NCI-H345 treated with DMSO at 0.1 percent for 48 hours (cell line): Measurements from ENCODE around the gene S100A8.

Experiments
- DNase-seq: peaks from one replicate; lab custom pipeline; 2025; ENCODE audit not compliant: unreplicated experiment; lab: John Stamatoyannopoulos, UW

Gene S100A8

DNA sequence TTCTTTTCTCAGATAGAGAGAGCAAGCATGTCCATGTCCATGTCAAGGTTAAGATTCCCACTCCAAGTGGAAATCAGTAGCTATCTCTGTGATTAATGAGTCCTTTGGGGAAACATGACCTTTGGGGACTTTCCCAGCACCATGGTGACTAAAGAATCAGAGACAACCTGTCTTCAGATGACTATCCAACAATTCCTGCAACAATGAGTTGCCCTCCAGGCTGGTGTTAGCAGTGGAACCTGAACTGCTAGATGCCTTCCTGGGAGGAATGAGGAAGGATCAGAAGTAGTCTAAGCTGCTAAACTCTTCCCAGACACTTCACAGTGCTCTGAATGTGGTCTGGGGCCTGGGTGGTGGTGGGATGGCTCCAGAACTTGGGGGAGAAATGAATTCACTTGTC is 26.7 kb downstream of the S100A8 start:
- DNase-seq = no peak

DNA sequence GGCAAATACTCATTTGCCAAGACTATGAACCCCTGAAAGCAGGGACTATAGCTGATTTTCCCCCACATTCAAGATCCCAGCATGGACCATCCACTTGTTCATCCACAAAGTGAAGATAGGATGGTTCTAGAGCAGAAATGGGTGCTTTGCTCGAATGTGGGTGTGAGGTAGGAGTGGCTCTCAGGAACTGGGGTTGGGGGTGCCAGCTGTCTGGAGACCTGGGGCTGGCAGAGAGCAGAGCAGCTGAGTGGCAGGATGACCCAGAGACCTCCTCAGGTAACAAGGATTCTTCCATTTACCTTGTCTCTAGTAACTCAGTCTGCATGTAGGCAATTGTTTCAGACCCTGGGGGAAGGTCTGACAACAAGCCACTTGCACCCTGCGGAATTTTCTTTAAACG is 27.2 kb downstream of the S100A8 start:
- DNase-seq = no peak

DNA sequence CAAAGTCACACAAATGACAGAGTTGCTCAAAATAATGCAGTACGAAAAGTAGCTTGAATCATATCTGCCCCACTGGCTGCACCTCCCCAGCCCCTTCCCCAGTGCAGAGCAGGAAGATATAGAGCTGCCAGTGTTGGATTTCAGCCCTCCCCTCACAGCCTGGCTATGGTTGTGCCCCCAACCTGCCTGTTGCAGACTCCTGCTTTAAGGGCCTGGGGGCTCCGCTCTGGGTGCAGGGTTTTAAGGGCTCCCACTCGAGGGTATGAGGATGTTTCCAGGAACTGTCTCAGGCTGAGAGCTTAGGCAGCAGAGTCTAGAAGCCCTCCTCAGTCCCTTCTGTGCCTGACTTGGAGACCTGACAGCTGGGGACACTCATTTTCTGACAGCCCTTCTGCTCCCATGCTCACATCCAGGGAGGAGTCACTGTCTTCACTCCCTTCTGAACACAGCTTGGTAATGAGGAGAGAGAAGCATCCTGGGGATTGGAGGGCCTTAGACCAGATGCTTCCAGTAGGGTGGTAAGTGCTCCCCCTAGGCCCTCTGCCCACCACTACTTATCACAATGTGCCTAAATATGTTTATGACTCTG is 28.6 kb downstream of the S100A8 start:
- no peak for DNase-seq

DNA sequence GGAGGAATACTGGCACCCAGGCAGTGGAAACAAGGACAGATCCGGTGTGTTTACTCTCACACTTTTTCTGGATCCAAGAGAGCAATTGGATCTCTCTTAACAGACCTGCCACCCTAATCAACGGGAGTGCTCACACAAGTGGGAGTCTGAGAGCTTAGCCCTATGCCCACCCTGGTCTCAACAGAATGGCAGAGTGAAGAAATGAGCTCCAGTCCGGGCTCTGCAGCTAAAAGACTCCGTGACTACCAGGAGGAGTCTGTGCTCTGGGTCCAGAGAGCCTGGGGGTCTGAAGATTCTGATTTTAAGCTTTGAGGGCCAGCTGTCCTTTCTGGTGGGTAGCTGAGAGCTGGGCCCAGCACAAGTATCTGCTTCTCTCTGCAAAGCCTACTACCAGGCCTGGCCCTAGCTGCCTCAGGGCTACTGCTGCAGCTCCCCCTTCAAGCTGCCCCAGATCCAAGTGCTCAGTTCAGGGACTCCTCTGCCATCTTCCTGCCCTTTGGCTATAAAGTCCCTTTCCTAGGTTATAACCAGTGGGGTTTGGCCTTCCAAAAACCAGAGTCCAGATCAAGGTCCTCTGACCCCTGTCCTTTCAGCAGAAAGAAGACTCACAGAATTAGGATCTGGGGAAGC is 29.3 kb downstream of the S100A8 start:
- no peak for DNase-seq

DNA sequence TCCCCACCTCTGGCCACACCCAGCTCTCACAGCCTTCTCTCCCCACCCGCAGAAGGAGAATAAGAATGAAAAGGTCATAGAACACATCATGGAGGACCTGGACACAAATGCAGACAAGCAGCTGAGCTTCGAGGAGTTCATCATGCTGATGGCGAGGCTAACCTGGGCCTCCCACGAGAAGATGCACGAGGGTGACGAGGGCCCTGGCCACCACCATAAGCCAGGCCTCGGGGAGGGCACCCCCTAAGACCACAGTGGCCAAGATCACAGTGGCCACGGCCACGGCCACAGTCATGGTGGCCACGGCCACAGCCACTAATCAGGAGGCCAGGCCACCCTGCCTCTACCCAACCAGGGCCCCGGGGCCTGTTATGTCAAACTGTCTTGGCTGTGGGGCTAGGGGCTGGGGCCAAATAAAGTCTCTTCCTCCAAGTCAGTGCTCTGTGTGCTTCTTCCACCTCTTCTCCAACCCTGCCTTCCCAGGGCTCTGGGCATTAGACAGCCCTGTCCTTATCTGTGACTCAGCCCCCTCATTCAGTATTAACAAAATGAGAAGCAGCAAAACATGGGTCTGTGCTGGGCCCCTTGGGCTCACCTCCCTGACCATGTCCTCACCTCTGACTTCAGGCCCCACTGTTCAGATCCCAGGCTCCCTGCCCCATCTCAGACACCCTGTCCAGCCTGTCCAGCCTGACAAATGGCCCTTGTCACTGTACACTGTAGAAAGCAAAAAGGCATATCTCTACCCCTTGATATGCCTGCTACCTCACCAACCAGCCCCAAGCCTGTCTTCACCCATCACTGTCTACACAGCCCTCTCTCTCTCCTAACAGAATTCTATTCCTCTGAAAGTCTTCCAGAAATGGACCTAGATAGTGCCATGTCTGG is 30.0 kb downstream of the S100A8 start:
- no peak for DNase-seq

DNA sequence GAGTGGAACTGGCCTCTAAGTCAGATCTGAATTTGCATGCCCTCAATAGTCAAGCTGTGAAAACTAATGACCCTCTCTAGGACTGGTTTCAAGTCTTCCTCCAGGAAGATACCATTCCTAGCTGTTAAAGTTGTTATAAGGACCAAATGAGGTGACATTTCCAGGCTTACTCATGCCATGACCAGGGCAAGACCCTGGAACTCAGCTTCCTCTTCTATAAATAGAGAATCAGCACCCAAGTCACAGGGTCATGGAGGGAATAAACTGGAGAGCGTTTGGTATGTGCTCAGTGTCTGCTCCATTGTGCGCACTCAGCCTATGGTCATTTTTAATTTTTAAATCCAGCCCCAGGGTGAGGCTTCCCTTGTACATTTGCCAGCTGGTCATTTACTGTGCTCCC is 30.7 kb downstream of the S100A8 start:
- no peak for DNase-seq

DNA sequence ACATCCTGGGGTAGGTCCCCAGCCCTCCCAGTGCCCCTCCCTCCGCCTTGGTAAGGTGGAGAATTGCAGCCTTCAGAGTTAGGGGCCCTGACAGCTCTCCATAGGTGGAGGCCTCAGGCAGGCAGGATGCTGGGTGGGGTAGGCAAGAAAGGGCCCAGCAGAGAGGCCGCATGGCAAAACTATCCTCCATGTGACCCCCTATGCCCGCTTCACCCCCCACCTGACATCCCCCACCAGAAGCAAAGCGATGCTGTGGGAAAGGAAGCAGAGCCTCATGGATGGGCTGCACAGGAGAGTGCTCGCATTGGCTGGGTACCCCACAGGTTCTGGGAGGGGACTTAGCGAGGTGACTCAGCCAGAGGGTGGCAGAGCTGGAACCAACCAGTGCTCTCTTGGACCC is 31.6 kb downstream of the S100A8 start:
- no peak for DNase-seq

DNA sequence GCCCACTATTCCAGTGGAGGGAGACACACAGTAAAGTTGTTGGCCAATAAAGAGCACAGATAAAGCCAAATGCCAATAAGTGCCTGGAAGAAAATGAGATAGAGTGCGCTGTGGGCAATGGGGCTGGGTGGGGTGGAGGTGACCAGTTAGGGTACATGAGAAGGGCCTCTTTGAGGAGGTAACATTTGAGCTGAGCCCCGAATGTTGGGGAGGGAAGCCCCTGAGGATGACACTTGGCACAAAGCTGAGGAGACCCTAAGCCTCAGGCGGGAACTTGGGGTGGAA is 32.2 kb downstream of the S100A8 start:
- no peak for DNase-seq

DNA sequence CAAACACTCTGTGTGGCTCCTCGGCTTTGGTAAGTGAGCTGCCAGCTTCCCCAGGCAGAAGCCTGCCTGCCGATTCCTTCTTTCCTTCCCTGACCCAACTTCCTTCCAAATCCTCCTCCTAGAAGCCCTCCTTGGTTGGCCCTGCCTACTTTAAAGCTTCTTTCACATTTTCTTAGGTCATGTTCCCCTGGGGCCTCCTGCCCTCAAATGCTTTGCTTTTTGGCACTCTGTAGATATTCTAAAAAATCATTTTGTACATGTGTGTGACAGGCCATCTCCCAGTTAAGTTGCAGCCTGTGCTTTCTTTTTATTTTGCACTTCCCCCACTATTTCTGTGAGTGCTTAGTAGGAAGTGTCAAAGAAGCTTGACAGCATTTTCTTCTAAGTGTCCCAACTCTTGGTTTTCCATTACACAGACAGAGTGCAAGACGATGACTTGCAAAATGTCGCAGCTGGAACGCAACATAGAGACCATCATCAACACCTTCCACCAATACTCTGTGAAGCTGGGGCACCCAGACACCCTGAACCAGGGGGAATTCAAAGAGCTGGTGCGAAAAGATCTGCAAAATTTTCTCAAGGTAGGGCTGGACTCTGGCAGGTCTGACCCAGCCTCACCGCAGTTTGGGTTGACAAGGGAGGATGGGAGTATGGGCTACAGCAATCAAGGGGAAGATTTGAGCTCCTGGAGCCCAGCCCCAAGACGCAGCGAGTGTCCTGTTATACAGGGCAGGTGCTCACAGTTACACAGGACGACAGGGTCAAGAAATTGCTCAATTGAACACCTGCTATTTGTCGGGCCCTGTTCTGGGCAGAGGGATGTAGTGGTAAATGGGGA is 32.8 kb downstream of the S100A8 start, which contains the start of gene S100A9:
TSS of gene S100A9 (plus strand) at position 2 of the 838 bp plus-strand sequence. CDS start at position 432, 430 bp downstream.
- DNase-seq = no peak

DNA sequence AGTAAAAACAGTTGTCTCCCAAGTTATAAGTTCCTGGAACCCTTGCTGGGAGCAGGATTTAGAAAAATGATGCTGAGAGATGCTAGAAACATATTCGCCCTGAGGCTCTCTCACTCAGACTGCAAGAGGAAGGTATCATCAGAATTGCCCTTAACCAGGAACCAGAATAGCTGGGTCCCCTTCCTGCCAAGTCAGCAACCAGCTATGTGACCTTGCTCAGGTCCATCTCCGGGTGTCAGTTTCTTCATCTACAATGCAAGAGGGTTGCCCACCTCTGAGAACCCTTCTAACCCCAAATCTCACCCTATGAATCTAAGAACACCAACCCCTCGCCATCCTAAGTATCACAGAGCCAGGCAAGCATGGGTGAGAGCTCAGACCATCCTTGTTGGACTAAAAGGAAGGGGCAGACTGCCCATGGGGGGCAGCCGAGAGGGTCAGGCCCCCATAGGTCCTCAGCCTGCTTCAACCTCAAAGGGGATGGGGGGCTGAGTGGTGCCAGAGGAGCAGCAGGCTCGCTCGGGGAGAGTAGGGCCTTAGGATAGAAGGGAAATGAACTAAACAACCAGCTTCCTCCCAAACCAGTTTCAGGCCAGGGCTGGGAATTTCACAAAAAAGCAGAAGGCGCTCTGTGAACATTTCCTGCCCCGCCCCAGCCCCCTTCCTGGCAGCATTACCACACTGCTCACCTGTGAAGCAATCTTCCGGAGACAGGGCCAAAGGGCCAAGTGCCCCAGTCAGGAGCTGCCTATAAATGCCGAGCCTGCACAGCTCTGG is 33.6 kb downstream of the S100A8 start:
- no peak for DNase-seq

DNA sequence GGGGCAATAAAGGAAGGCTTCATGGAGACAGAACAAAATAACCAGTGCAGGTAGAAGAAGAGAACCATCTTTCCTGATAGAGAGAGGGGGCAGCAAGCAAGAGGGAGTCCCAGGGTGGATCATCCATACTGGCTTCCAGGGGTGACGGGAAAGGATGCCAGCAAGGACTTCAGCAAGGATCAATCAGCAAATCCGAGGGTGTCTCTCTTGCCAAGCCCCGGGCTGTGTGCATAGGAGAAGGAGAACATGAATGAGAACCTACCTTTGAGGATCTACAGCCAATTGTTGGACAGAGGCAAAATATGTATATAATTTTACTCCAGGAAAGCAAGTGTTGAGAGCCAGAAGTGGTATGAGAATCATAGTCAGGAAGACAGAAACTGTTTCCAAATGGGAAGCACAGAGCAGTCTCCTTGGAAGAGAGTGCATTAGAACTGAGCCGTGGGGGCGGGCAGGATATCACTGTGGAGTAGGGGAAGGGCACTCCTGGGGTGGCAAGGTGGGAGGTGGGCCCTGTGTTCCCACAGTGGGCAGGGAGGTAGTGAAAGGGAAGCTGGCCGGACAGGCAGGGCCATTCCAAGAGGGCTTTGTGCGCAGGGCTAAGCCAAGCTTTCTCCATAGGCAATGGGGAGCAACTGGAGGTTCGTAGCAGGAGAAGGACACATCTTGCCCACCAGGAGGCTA is 34.3 kb downstream of the S100A8 start:
- no peak for DNase-seq

DNA sequence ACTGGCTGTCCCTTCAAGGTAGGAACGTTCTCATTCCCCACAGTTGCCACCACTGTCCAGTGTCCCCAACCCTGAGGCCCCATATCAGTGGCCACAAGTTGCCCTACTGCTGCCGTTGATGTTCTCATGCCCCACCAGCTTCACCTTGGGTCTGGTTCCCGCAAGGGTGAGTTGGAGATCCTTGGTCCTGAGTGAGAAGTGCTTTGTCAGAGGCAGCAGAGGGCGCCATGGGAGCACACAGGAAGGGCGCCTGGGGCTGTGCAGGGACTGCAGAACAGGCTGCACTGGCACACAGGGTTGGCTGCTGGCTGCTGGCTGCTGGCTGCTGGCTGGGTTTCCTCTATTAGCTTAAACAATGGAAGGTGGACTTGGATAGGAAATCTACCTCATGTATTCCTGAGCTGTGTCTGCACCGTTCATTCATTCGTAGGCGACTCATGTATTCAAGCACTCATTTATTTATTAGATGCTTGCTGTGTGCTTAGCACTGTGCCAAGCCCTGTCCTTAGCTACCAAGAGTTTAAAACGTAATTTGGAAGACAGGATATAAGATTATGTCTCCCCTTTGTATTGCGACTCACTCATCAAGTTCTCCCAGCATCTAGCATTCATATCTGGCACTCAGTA is 35.3 kb downstream of the S100A8 start:
- peak; percentile 78 for DNase-seq

DNA sequence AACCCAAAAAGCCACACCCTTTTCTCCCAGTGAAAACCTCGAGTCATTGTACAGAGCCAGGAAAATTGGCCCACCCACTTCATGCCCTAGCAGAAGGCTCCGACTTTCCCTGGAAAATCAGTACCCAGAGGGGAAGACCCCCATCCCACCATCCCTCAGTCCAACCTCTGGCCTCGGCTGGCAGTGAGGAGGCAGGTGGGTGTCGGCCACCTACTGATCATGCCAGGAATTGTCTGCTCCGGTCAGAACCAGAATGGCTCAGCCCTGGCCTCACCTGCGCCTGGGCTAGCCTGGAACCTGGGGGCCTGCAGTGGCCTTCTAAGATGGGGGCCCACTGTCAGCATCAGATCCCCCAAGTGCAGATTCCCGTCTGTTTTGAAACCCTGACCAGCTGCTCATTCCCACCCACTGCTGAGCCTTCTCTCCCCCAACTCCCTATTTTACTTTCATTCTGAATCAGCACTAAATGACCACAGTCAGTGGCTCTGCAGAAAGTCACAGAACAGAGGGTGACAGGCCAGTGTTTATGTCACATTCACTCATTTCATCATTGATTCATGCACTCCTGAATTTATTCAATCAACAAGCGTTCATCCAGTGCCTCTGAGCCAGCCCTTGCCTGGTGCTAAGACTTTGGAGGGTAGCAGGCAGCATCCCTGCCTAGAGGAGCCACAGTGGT is 36.2 kb downstream of the S100A8 start:
- no peak for DNase-seq

DNA sequence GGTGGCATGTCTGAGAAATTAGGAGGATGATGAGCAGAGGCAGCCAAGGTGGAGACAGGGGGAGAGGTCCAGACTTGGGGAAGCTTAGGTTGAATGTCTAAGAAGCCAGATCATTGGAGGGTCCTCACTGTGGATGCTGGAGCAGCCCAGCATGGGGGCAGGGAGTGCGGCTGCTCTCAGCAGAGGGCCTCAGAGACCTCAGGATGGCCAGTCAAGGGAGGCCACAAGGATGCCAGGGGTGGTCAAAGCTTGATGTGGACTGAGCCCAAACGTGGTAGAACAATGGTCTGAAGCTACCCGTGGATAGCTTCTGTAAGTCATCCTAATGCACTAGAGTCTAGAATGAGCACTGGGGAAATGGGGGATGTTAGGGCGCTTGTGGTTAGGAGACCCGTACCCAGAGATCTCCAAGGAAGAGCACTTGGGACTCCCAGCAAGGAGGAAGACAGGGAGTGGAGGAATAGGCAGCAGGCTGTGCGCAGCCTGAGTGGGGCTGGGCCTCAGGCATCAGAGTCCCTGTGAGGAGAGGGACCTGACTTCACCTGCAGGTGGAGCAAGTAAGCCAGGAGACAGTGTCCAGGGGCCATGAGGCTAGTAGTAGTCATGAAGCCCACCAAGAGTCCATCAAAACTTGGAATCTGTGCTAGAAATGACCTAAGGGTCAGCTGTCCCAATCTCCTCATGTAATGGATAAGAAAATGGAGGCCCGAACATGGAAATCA is 37.5 kb downstream of the S100A8 start:
- DNase-seq = peak; percentile 18

DNA sequence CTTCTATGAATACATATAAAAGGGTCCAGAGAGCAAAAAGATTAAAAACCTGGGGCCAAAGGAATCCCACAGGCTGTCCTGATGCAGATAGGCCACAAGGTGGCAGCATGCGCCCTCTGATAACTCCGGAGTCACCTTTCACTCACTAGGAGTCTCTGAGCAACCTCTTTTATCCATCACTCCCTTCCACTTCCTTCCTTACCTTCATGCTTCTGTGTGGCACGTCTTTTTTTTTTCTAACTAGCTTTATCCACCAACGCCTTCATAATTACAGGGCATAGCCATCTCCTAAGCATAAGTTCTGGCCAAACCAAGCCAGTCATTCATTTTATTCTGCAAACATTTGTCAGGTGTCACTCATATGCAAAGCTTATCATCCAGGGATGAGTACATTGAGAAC is 38.4 kb downstream of the S100A8 start:
- peak; percentile 94 for DNase-seq

DNA sequence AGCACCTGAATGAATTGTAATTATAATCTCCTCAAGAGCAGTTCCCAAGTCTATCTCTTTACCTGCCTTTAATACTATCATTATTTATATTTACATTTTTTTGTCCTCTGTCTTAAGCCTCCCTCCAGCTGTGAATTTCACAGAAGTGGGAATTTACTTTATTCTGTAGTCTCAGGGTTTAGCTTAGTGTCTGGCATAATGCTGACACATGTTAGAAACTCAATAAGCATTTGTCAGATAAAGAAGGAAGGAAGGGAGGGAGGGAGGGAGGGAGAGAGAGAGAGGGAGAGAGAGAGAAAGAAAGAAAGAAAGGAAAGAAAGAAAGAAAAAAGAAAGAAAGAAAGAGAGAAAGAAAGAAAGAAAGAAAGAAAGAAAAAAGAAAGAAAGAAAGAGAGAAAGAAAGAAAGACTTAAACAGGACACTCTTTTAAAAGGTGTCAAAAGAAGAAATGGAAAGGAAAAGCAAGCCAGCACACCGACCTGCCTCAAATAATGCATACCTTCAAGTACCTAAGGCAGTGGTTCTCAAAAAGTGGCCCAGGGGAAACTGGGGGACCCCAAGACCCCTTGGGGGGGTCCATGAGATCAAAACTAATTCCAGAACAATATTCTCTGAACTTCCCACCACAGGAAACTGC is 40.4 kb downstream of the S100A8 start:
- no peak for DNase-seq

DNA sequence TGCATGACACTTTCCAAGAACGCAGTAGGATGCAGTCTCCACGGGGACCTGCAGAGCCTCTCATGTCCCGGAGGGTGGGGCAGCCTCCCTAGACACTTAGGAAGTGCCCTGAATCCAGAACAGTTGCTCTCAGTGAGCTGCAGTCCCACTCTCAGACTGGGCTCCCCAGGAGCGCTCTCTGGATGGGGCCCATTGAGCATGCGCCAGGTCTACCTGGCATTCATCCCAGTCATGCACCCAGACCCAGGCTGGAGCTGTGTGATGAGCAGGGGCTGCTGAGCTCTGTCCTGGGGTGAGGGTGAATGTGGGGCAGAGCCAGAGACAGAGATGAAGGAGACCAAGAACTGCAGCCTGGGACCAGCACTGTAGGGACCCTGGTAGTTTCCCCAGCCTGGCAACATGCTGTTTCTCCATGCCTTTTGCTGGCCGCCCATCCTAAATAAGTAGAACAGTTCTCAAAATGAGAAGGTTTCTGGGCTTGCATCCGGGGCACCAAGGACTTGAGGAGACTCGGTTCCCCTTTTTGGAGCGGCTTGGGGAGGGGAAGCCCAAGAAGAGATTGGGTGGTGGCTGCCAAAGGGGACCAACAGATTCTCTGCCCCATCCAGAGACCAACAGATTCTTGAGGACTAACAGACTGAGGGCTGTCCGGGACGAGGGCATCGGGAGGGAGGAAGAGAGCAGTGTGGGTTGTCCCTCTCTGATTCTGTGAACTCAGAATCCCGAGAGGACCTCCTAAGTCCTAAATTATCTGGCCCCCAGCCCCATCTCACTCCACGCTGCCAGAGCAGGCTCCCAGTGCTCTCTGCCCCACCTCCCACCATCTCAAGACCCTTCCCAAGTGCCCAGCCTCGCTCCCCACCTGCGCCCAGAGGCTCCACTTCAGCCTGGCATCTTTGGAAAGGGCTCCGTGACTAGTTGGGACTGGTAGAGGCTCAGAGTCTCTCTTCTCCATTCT is 41.2 kb downstream of the S100A8 start:
- peak; percentile 95 for DNase-seq
